Stimulated activated effector memory CD8-positive, alpha-beta T cell treated with anti-CD3 and anti-CD28 coated beads, Interleukin-12 subunit alpha, Interleukin-12 subunit beta, amount 100 ng/mL, for 72 hours (primary cell): ENCODE data around the gene TRIM7.

Experiments
- ATAC-seq: fragments of 150-1000 bp; cut with Tn5 transposase; 2 replicates; pipeline ENCODE4 v1.10.0; 2021
- DNase-seq, 2 donors: peaks; one replicate each; pipeline ENCODE4 v3.0.0; 2021 to 2022; ENCODE audit warnings: low spot score in 2 of 2
- H3K27ac Mint-ChIP-seq: one replicate; pipeline ENCODE4 v1.8.0; 2022; ENCODE audit warnings: mild to moderate bottlenecking, mixed read lengths
- H3K36me3 Mint-ChIP-seq: one replicate; pipeline ENCODE4 v1.8.0; 2022; ENCODE audit warnings: mild to moderate bottlenecking, mixed read lengths
- H3K4me1 Mint-ChIP-seq: one replicate; pipeline ENCODE4 v1.8.0; 2022; ENCODE audit warnings: mixed read lengths
- H3K4me3 Mint-ChIP-seq: one replicate; pipeline ENCODE4 v1.8.0; 2022; ENCODE audit warnings: mild to moderate bottlenecking, mixed read lengths
- H3K9me3 Mint-ChIP-seq: one replicate; pipeline ENCODE4 v1.8.0; 2022; ENCODE audit warnings: mixed read lengths

Gene TRIM7

DNA sequence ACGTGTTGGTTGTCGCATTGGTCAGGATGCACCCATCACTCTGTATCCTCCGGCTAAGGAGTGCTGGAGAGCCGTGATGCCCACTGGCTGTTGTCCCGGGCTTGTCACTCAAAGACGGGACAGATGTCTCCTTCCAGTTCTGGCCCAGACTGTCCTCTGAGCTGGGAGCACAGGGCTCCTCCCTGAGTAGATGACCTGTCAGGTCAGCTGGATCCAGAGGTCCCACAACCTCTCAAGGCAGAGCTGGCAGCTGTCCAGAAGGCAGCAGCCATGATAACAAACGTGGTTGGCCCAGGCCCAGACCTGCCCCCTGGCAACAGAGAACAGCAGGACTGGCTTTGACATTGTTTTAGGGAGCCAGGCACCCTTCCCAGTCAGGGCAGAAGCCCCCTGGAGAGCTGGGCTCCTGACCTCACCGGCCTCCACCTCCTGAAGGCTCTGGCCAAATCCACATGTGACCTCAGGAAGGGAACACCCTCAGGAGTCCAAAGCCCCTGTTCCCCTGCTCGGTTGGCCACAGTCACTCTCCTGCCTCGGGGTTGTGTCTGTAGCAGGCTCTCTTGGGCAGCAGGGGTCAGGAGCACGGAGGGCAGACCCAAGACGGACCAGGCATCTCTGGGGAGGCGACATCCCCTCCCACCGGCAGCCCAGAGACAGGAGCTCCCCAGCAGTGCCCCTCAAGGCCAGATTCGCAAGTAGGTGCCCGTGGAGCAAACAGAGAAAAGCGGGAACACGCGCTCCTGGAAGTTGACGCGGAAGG lies 10.3 kb downstream of the TRIM7 start:
- Mint-ChIP-seq H3K4me1 (peaks cover 43% of the 10 kb centered on the region), H3K27ac (no peak overlapping the region), H3K9me3 (no peaks in the 10 kb centered on the region), H3K4me3 (no peak overlapping the region), H3K36me3 (peaks cover 31% of the 10 kb centered on the region)
- no peak for DNase-seq
- ATAC-seq, result no peak

DNA sequence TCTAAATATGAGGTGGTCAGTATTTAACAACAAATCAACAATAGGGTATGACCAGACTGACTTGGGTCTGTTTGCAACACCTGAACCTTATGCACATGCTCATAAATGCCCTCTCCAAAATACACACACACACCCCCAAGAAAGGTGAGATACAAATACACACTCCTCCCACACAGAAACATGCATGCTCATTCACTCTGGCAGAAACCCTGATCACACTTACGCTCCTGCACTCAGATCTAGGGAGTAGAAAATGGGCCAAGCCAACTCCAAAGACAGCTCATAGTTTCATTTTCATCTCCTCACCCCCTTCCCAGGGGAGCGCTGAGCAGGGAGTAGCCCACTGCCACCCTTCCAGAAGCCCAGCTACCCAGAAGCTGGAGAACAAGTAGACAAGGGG lies 11.3 kb downstream of the TRIM7 start:
- H3K27ac Mint-ChIP-seq, result no peak overlapping the region
- no peak for ATAC-seq
- peaks cover 41% of the 10 kb centered on the region for H3K36me3 Mint-ChIP-seq
- peaks cover 39% of the 10 kb centered on the region for H3K4me1 Mint-ChIP-seq
- no peak for DNase-seq
- H3K9me3 Mint-ChIP-seq, result no peaks in the 10 kb centered on the region
- no peak overlapping the region for H3K4me3 Mint-ChIP-seq

DNA sequence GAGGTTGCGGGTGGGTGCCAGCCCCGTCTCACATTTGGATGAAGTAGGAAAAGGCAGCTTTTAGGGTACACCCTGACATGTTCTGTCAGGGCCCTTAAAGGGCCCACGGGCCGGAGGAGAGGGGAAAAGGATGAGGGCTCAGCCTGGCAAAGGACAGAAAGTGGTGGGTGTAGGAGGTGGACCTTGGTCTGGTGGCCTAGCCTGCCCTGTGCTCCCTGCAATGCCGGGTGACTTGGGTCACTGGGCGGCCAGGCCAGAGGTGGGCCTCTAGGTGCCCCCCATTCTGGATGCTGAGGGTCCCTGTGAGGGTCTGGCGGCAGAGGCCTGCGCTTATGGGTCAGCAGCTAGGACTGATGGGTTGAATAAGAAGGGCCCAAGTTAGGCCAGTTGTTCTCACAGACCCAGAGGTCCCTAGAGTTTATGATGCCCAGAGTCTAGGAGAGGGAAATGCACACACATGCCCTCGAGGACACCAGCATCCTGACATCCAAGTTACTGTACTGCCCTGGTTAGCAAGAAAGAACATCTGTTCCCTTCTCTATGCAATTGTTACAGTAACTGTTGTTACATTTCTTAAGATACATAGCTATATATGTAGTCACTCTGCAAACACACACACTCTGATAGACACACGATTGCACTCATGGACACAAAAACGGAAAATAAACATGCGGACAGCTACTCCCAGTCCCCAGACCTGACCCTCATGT lies 12.5 kb downstream of the TRIM7 start:
- ATAC-seq (no peak), DNase-seq (no peak)
- H3K36me3 Mint-ChIP-seq, result peaks cover 53% of the 10 kb centered on the region
- no peaks in the 10 kb centered on the region for H3K9me3 Mint-ChIP-seq
- peak overlapping the region; percentile 97 for H3K4me3 Mint-ChIP-seq
- peaks cover 48% of the 10 kb centered on the region for H3K4me1 Mint-ChIP-seq
- H3K27ac Mint-ChIP-seq, result peak overlapping the region; percentile 100

DNA sequence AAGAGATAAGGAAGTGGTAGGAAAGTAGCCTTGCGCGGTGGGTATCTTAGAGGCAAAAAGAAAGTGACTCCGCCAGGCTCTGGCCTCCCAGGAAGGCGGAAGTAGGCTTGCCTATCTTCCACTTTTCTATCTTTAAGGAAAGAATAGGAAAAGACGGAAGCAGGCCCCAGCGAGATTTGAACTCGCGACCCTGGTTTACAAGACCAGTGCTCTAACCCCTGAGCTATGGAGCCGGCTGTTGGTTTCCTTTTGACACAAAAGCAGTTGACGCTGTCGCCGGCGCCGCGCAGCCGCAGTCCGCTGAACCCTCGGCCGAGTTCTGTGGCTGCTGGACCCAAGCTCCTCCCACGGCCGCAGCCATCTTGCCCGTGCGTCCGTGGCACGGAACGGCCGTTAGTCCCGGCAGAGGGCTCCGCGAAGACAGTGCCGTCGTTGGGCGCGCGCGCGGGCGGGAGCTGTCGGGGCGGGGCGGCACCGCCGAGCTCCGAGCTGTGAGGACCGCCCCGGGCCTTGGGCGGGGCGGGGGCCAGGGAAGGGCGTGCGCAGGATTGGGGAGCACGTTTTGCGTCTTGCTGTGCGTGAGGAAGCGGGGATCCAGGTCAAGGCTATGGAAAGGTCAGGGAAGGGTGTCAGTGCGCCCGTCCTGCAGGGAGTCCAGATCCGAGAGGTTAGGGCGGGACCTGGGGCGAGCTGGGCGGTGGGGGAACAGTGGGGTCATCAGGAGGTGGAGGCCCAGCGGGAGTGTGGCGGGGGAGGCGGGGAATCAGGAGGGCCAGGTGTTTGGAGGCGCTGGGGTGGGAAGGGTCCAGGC lies 13.3 kb downstream of the TRIM7 start:
- Mint-ChIP-seq H3K27ac (peak overlapping the region; percentile 100), H3K9me3 (no peaks in the 10 kb centered on the region), H3K4me3 (peak overlapping the region; percentile 97), H3K4me1 (peaks cover 49% of the 10 kb centered on the region), H3K36me3 (peaks cover 60% of the 10 kb centered on the region)
- ATAC-seq, result peak; percentile 78
- peak; percentile 98 to 99 for DNase-seq

DNA sequence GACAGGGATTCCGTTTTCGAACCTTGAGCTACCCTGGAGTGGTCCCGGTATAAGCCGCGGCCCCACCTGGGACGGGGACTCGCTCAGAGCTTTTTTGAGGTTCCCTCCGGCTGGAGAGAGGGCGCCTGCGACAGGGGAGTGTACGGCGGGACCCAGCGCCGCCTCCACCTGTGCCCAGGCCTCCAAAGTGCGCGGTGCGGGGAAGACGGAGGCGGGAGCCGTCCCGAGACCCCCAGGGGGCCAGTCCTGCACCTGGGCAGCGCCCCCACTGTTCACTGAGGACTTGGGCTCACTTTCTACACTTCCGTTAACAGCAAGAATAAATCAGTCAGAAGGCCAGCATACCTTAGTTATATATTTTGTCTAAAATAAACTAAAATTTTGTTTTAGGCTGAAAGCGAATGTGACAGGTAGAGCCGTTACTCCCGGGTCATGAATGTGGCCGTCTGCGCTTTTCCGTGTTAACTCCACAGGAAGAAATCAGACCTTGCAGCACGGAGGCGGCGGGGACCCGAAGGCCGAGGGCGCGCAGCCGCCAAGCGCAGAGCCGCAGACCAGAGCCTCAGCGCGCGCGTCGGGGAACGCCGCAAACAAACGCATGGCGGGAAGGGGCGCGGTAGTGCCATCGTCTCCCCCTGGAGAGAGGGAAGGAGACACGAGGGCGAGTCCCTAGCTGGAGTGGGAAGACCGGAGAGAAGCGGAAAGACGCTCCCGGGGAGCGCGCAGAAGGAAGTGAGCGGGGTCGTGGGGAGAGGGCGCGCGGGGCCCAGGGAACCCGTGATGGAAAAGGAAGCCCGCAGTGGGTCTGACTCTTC lies 14.1 kb downstream of the TRIM7 start:
- ATAC-seq (peak; percentile 6), DNase-seq (peak; percentile 30 to 79)
- Mint-ChIP-seq H3K27ac (peak overlapping the region; percentile 100), H3K4me1 (peaks cover 49% of the 10 kb centered on the region), H3K4me3 (peak overlapping the region; percentile 97), H3K36me3 (peaks cover 60% of the 10 kb centered on the region), H3K9me3 (no peaks in the 10 kb centered on the region)

DNA sequence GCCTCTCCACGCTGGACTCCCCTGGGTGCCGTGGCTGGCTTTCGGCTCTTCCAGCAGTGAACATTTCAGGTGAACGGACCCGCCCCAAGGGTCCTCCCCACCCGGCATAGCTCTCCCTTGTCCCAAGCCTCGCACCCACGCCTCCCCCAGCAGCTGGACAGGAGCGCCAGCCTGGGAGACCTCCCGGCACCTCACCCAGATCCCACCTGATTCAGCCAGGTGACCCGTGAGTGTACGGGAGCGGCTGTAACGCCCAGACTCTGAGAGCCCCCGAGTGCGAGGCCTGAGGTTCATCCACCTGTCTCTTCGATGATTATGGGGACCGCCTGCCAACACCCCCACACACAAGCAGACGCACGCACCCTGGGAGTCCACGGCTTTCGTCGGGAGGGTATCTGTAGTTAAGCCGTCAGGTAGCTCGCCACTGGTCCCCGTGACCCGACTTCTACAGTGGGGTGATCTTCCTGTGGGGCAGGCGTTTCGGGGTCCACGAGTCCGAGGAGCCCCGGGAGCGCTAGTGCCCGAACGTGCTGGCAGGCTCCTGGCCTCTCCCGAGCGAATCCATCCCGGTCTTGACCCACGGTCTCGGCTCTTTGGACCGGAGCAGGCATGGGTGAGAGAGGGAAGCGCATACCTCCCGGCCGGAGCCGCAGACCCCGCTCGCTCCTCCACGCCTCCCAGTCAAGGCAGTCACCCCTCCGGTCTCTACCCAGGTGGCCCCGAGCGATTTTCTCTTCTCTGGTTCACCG lies 14.9 kb downstream of the TRIM7 start:
- Mint-ChIP-seq H3K4me3 (peak overlapping the region; percentile 97), H3K9me3 (no peaks in the 10 kb centered on the region), H3K4me1 (peaks cover 49% of the 10 kb centered on the region), H3K36me3 (peaks cover 60% of the 10 kb centered on the region), H3K27ac (peak overlapping the region; percentile 100)
- DNase-seq (peak; percentile 42 to 82), ATAC-seq (no peak)

DNA sequence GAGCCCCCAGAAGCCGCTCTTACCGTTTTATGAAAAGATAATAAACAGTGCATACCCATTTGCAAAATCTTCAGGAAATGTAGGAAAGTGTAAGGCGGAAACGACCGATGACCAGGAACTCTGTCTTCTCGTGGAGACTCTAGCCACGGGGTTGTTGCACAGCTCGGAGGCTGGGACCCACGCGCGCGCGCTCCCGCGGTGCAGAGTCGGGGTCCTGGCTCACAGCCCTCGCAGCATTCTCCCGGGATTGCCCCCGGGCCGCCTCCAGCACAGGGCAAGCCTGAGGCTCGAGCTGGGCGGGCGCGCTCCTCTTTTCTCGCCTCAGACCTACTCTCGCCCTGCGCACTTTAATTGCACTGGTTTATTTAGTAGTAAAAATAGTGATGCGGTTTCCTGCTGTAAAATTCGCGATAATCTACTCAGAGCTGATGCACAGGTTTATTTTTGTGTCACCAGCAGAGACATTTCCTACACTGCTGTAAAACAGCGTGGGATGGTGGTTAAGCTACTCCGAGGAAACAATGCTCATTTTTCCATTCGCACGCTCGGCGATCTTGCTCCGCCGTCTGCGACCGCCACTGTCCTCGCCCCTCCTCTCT lies 15.5 kb downstream of the TRIM7 start:
- DNase-seq, result peak; percentile 29 to 75
- peaks cover 53% of the 10 kb centered on the region for H3K4me1 Mint-ChIP-seq
- H3K9me3 Mint-ChIP-seq, result no peaks in the 10 kb centered on the region
- peak overlapping the region; percentile 97 for H3K4me3 Mint-ChIP-seq
- peak; percentile 53 for ATAC-seq
- H3K27ac Mint-ChIP-seq, result peak overlapping the region; percentile 100
- H3K36me3 Mint-ChIP-seq, result peaks cover 60% of the 10 kb centered on the region

DNA sequence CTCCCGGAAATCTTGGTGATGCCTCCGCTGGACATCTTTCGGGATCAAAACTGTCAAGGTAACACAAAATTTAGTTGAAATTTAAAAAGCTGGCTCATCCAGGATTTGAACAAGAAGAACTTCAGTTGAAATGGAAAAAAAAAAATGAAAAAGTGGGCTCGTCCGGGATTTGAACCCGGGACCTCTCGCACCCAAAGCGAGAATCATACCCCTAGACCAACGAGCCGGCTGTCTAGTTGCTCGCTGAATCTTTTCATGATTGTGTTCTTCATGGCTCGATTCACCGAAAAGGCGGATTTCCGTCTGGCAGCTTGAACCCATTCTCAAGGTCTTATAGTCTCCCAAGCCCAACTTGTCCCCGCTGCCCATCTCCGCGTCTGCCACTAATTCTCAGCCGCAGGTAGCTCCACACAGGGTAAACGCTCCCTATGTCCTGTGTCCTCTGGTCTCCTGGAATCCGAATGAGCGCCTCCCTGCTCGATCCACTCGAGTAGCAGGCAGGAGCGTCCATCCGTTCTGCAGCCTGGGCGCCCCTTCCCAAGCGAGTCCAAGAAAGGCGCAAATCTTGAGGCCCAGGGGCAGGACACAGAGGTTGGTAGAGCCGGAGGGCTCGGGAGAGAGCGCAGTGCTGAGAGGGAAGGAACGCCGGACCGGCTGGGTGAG lies 16.2 kb downstream of the TRIM7 start:
- H3K4me3 Mint-ChIP-seq, result peak overlapping the region; percentile 97
- H3K36me3 Mint-ChIP-seq, result peaks cover 60% of the 10 kb centered on the region
- DNase-seq (peak; percentile 87 to 96), ATAC-seq (peak; percentile 11)
- H3K9me3 Mint-ChIP-seq, result no peaks in the 10 kb centered on the region
- H3K27ac Mint-ChIP-seq, result peak overlapping the region; percentile 100
- H3K4me1 Mint-ChIP-seq, result peaks cover 58% of the 10 kb centered on the region

DNA sequence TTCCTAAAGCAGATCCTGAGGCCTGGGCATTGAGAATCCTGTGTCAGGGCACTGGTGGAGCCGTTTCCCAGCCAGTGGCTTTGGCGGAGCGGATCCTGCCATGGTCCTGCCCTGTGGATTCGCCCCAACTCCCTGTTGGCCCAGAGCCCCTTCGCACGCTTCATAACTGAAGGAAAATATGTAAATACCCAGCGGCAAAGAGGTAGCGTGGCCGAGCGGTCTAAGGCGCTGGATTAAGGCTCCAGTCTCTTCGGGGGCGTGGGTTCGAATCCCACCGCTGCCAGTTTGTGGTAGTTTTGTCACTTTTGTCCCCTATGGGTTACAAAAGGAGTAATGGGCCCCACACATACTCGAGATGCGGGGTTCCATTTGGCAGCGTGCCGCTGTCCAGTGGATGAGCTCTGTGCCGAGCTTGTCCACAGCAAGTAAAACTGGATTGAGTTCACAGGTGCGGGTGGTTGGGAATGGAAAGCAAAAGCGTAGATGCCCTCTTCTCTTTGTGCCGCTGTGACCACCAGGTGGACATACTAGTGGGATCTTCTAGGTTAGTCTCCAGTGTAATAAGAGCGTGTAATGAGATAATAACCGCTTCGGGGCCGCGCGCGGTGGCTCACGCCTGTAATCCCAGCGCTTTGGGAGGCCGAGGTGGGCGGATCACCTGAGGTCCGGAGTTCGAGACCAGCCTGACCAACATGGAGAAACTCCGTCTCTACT lies 17.3 kb downstream of the TRIM7 start:
- peak overlapping the region; percentile 97 for H3K4me3 Mint-ChIP-seq
- peaks cover 58% of the 10 kb centered on the region for H3K4me1 Mint-ChIP-seq
- H3K36me3 Mint-ChIP-seq, result peaks cover 59% of the 10 kb centered on the region
- DNase-seq (peak; percentile 48 to 91), ATAC-seq (no peak)
- peak overlapping the region; percentile 100 for H3K27ac Mint-ChIP-seq
- no peaks in the 10 kb centered on the region for H3K9me3 Mint-ChIP-seq

DNA sequence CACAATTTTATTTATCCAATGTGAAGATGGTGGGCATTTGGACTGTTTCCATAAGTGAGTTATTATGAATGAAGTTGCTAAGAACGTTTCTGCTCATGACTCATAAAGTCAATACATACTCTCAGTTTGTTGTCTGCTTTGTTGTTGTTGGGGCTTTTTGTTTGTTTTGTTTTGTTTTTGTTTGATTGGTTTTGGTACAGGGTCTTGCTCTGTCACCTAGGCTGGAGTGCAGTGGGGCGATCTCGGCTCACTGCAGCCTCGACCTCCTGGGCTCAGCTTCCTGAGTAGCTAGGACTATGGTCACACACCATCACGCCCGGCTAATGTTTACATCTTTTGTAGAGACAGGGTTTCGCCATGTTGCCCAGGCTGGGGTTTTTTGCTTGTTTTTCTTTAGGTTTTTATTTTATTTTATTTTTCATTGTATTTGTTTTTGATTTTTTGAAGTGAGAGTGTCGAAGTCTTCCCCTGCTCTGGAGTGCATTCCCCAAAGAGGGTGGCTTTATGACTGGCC lies 18.0 kb downstream of the TRIM7 start:
- Mint-ChIP-seq H3K4me1 (peaks cover 58% of the 10 kb centered on the region), H3K27ac (peak overlapping the region; percentile 100), H3K36me3 (peaks cover 53% of the 10 kb centered on the region), H3K4me3 (peak overlapping the region; percentile 97), H3K9me3 (no peaks in the 10 kb centered on the region)
- DNase-seq (no peak), ATAC-seq (no peak)

DNA sequence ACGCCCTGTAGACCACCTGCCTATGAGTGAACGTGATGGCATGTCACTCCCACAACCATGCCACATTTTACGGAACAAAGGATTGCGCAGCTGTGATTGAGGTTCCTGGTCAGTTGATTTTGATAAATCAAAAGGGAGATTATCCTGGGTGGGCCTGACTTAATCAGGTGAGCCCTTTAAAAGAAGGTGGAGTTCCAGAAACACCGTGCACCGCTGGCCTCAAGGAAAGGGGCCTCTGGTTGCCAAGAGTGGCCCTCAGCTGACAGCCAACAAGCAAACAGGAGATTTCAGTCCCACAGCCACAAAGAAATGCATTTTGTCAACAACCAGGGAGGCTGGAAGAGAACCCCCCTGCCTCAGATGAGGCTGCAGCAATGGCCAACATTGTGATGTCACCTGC lies 19.0 kb downstream of the TRIM7 start:
- DNase-seq (no peak), ATAC-seq (no peak)
- Mint-ChIP-seq H3K4me1 (peaks cover 52% of the 10 kb centered on the region), H3K36me3 (peaks cover 42% of the 10 kb centered on the region), H3K9me3 (no peaks in the 10 kb centered on the region), H3K27ac (no peak overlapping the region), H3K4me3 (peak overlapping the region; percentile 7)

DNA sequence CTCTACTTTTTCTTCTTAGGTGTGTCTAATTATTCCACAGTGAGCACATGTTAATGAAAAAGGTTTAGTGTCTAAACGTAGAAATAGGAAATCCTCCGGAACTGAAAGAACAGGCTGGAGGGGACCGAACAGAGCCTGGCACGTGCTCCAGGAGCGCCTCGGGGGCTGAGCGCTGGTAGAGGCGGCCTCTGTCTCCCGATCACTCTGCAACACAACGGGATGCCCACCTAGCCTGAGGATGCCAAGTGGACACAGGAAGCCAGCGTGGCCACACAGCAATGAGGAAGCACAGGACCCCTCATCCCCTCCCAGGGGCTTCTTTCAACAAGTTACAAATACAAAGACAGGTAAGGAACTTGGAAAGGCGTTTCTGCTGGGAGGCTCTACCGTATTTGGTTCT lies 19.4 kb downstream of the TRIM7 start:
- H3K36me3 Mint-ChIP-seq, result peaks cover 38% of the 10 kb centered on the region
- ATAC-seq (no peak), DNase-seq (no peak)
- H3K9me3 Mint-ChIP-seq, result no peaks in the 10 kb centered on the region
- peaks cover 50% of the 10 kb centered on the region for H3K4me1 Mint-ChIP-seq
- H3K27ac Mint-ChIP-seq, result no peak overlapping the region
- peak overlapping the region; percentile 7 for H3K4me3 Mint-ChIP-seq

DNA sequence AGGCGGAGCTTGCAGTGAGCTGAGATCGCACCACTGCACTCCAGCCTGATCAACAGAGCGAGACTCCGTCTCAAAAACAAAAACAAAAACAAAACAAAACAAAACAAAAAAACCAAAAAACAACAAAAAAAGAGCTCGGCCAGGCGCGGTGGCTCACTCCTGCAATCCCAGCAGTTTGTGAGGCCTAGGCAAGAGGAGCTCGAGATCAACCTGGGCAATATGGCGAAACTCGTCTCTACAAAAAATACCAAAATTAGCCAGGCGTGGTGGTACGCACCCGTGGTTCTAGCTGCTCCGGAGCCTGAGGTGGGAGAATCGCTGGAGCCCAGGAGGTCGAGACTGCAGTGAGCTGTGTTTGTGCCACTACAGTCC lies 20.2 kb downstream of the TRIM7 start:
- H3K9me3 Mint-ChIP-seq, result no peaks in the 10 kb centered on the region
- ATAC-seq, result no peak
- H3K36me3 Mint-ChIP-seq, result peaks cover 30% of the 10 kb centered on the region
- H3K4me1 Mint-ChIP-seq, result peaks cover 43% of the 10 kb centered on the region
- H3K4me3 Mint-ChIP-seq, result peak overlapping the region; percentile 92
- peak overlapping the region; percentile 96 for H3K27ac Mint-ChIP-seq
- DNase-seq, result no peak
